HL-60 (cell line): ENCODE results near the gene ITGA2B.

Experiments
- DNase-seq, 2 experiments: peaks; one replicate each; pipeline ENCODE4 v3.0.0-alpha.2; 2010 to 2020; ENCODE audit warnings: low read depth in 1 of 2, low spot score in 1 of 2
- H3K27ac ChIP-seq: fragments of 250-450 bp; sonication (Bioruptor Pico); replicated peaks from 2 replicates; pipeline ENCODE4 v1.5.1; 2020; ENCODE audit warnings: mild to moderate bottlenecking, moderate library complexity
- H3K27me3 ChIP-seq: fragments of 250-450 bp; sonication (Bioruptor Pico); 2 replicates; pipeline ENCODE4 v1.5.1; 2021; ENCODE audit warnings: mild to moderate bottlenecking, moderate library complexity; ENCODE audit not compliant: insufficient read depth, poor library complexity, severe bottlenecking
- H3K4me3 ChIP-seq: replicated peaks from 2 replicates; pipeline ENCODE4 v1.5.1; 2011; ENCODE audit warnings: mild to moderate bottlenecking, control low read depth, low read length; ENCODE audit not compliant: insufficient read depth
- CTCF ChIP-seq: IDR thresholded peaks from one replicate; pipeline ENCODE4 v1.5.1; 2011; ENCODE audit warnings: low read length, control low read depth, inconsistent platforms; ENCODE audit not compliant: insufficient read depth
- GABPA ChIP-seq: IDR thresholded peaks from 2 replicates; pipeline ENCODE4 v1.6.1; 2012; ENCODE audit warnings: low read depth
- POLR2AphosphoS5 ChIP-seq: IDR thresholded peaks from 2 replicates; pipeline ENCODE4 v1.6.1; 2012; ENCODE audit warnings: low read depth
- REST ChIP-seq: IDR thresholded peaks from 2 replicates; pipeline ENCODE4 v1.6.1; 2012; ENCODE audit warnings: low read depth; ENCODE audit not compliant: insufficient replicate concordance
- SPI1 ChIP-seq: IDR thresholded peaks from 2 replicates; pipeline ENCODE4 v1.6.1; 2012; ENCODE audit warnings: low read depth, mild to moderate bottlenecking, borderline replicate concordance

Gene ITGA2B

GRCh38 chr17:44414394-44415155 lies 25.1 kb upstream of the ITGA2B start:
- TF ChIP-seq GABPA: no peak
- peak; percentile 24; the same call in 1 of the 2 replicates for TF ChIP-seq SPI1
- TF ChIP-seq CTCF: no peak
- H3K4me3 ChIP-seq: no peak overlapping the region
- no peaks in the 10 kb centered on the region for H3K27me3 ChIP-seq
- no peak for DNase-seq
- H3K27ac ChIP-seq: no peak overlapping the region

- H3K27ac ChIP-seq: no peak overlapping the region
- H3K4me3 ChIP-seq: no peak overlapping the region
- TF ChIP-seq REST: no peak
- TF ChIP-seq GABPA: no peak
- no peaks in the 10 kb centered on the region for H3K27me3 ChIP-seq
- no peak for DNase-seq
Observed at GRCh38 chr17:44409309-44410028, 20.0 kb upstream of the ITGA2B start.

- Histone ChIP-seq H3K27me3 (no peaks in the 10 kb centered on the region), H3K27ac (no peak overlapping the region), H3K4me3 (no peak overlapping the region)
- no peak for DNase-seq
- TF ChIP-seq GABPA (no peak), REST (no peak), POLR2AphosphoS5 (no peak), CTCF (no peak), SPI1 (no peak)
Observed at GRCh38 chr17:44408786-44409185, 19.3 kb upstream of the ITGA2B start.

GRCh38 chr17:44402564-44403172 lies 13.2 kb upstream of the ITGA2B start:
- no peak overlapping the region for H3K4me3 ChIP-seq
- H3K27me3 ChIP-seq: no peaks in the 10 kb centered on the region
- no peak overlapping the region for H3K27ac ChIP-seq
- no peak for TF ChIP-seq REST
- TF ChIP-seq POLR2AphosphoS5: no peak
- no peak for TF ChIP-seq SPI1
- TF ChIP-seq CTCF: no peak
- no peak for TF ChIP-seq GABPA
- no peak for DNase-seq
